Mucosa of descending colon (tissue), 3 donors: ENCODE results near the gene RRP8. TPM values are rescaled to one million over a fixed set of nuclear protein-coding genes. Genes with fewer than 3 reads are reported as not detected.
A peak's percentile ranks its signal among the peaks of the same experiment; 100 is the strongest.

ENCODE experiments used
- ATAC-seq: fragments of 200-7000 bp; cut with Tn5 transposase; one replicate; pipeline ENCODE4 v1.9.1; 2020; ENCODE audit warnings: mild to moderate bottlenecking, moderate library complexity
- DNase-seq, 3 donors: peaks; one replicate each; pipeline ENCODE4 v3.0.0-alpha.2; 2020
- H3K36me3 ChIP-seq: fragments of 200-600 bp; one replicate; pipeline ENCODE4 v1.8.0; 2021; ENCODE audit warnings: low read depth, mild to moderate bottlenecking
- H3K4me1 ChIP-seq: fragments of 200-600 bp; one replicate; pipeline ENCODE4 v1.8.0; 2021; ENCODE audit warnings: low read depth, mild to moderate bottlenecking
- H3K4me3 ChIP-seq: fragments of 200-600 bp; one replicate; pipeline ENCODE4 v1.8.0; 2021; ENCODE audit warnings: mild to moderate bottlenecking
- H3K9me3 ChIP-seq: fragments of 200-600 bp; one replicate; pipeline ENCODE4 v1.8.0; 2021; ENCODE audit warnings: mild to moderate bottlenecking
- intact Hi-C, 2 donors: fragments of 100-400 bp; cut with DNase I in 1 of 2; cut with micrococcal nuclease in 1 of 2; formaldehyde crosslinking; loops; one replicate each; pipeline versions ENCODE4 v1.11.0 to v1.11.1; 2022; cut with DNase I, micrococcal nuclease
- long read RNA-seq, 2 donors: library from polyadenylated mRNA; unstranded; transcript quantifications; one replicate each; pipeline ENCODE4 v2.0.0, GENCODE V29; 2019 to 2021
- total RNA-seq, 3 donors: library from RNA; stranded (reverse); fragmentation: NEBNext Ultra II Directional in 2 of 3; extraction: Animal tissue kit (Norgen Biotek cat#: 25700) in 2 of 3; gene quantifications; one replicate each; pipeline versions ENCODE4 v1.2.1 to v1.2.4, GENCODE V29; 2021 to 2023
- TF ChIP-seq, protein P1 (sequence below): fragments of 200-600 bp; IDR thresholded peaks from one replicate; pipeline ENCODE4 v1.8.0; 2022; ENCODE audit warnings: antibody characterized with exemption, mild to moderate bottlenecking
- donor health status: DM: no; HTN: no; CAD: no; lungs with moderate emphysema.
- donor health status: DM: no; HTN: no; CAD: no.
- donor health status: DM: no; HTN: yes; CAD: no.

The RRP8 gene
- total RNA-seq: 10 to 100 TPM; 20.5 to 33.7 (median 20.7) TPM
- long read RNA-seq, donor 1, full-length matches to known transcripts: 30 of 41 reads
- long read RNA-seq, donor 1, partial matches to known transcripts: 4 of 41 reads
- long read RNA-seq, donor 1, other reads (novel, unspliced or antisense): 7 of 41 reads
- long read RNA-seq, donor 2, full-length matches to known transcripts: 10 of 12 reads
- long read RNA-seq, donor 2, partial matches to known transcripts: 0 of 12 reads
- long read RNA-seq, donor 2, other reads (novel, unspliced or antisense): 2 of 12 reads

GRCh38 chr11:6603287-6604080 is at the start of gene RRP8, which contains the start of gene ILK:
TSS of gene RRP8 (minus strand) at chr11:6603616. CDS start at chr11:6603502, 114 bp downstream.
TSS of gene ILK (plus strand) at chr11:6603774. CDS start at chr11:6604272, 498 bp downstream.
- Histone ChIP-seq H3K4me3 (peak within 1 kb of the TSS; percentile 91), H3K4me1 (peaks cover 35% of the 10 kb centered on the region), H3K36me3 (no peaks in the 10 kb centered on the region), H3K9me3 (no peaks in the 10 kb centered on the region)
- intact Hi-C loops: loop anchor here in 1 of 2 donors (10.0 kb wide), 1 partner anchor 81 kb away; the partner anchor contains the start of gene MRPL17
- TF ChIP-seq, protein P1, sequence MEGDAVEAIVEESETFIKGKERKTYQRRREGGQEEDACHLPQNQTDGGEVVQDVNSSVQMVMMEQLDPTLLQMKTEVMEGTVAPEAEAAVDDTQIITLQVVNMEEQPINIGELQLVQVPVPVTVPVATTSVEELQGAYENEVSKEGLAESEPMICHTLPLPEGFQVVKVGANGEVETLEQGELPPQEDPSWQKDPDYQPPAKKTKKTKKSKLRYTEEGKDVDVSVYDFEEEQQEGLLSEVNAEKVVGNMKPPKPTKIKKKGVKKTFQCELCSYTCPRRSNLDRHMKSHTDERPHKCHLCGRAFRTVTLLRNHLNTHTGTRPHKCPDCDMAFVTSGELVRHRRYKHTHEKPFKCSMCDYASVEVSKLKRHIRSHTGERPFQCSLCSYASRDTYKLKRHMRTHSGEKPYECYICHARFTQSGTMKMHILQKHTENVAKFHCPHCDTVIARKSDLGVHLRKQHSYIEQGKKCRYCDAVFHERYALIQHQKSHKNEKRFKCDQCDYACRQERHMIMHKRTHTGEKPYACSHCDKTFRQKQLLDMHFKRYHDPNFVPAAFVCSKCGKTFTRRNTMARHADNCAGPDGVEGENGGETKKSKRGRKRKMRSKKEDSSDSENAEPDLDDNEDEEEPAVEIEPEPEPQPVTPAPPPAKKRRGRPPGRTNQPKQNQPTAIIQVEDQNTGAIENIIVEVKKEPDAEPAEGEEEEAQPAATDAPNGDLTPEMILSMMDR: no peak
- peak; percentile 95 for ATAC-seq
- peak; percentile 92 to 97 (median 95) for DNase-seq

DNA sequence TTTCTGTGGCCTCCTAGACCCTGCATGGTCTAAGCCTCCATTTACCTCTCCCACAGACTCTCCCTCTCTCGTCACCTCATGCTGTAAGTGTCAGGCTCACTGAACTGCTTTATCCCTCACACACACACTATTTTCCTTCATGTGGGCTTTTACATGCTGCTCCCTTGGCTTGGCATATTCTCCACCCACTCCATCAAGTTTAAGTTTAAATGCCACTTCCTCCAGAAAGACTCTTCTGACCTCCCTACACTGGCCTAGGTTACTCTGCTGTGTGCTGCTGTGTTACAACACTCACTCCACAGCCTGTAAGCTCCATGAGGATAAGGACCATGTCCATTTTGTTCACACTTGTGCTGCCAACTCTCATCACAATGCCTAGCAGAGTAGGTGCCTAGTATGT is 49.7 kb upstream of the RRP8 start:
- H3K9me3 ChIP-seq: no peaks in the 10 kb centered on the region
- DNase-seq (no peak), ATAC-seq (no peak)
- H3K4me3 ChIP-seq: no peak overlapping the region
- H3K36me3 ChIP-seq: no peaks in the 10 kb centered on the region
- H3K4me1 ChIP-seq: no peaks in the 10 kb centered on the region
- TF ChIP-seq, protein P1: no peak
- intact Hi-C loops: no loop called here

GRCh38 chr11:6652182-6652581 is 48.8 kb upstream of the RRP8 start:
- ATAC-seq: no peak
- intact Hi-C loops: no loop called here
- H3K4me1 ChIP-seq: peaks cover 6% of the 10 kb centered on the region

GRCh38 chr11:6650980-6651379 is 47.6 kb upstream of the RRP8 start:
- TF ChIP-seq, protein P1: no peak
- peaks cover 15% of the 10 kb centered on the region for H3K4me1 ChIP-seq
- no peak for DNase-seq

More at GRCh38 chr11:6652182-6652581, 48.8 kb upstream of the RRP8 start:
- Histone ChIP-seq H3K4me3 (no peak overlapping the region), H3K36me3 (no peaks in the 10 kb centered on the region), H3K9me3 (no peaks in the 10 kb centered on the region)
- no peak for DNase-seq
- TF ChIP-seq, protein P1: no peak

DNA sequence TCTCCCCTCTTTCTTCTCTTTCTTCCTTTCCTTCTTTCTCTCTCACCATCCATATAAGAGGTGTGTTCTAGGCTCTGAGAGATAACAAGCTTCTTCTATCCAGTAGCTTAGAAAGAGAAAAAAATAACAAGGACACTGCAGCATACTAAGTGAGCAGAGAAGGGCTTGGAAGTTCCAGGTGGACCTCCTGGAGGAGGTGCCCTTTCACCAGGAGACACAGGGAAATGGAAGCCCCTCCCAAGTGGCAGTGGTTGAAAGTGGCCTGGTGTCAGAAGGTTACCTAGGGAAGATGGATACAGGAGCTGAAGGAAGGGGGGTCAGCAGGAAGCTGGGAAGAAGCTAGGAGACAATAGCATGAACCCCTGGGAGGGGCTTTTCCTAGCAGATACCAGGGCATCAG is 46.7 kb upstream of the RRP8 start:
- DNase-seq (no peak), ATAC-seq (no peak)
- no peaks in the 10 kb centered on the region for H3K9me3 ChIP-seq
- no peak overlapping the region for H3K4me3 ChIP-seq
- H3K36me3 ChIP-seq: no peaks in the 10 kb centered on the region
- intact Hi-C loops: no loop called here
- TF ChIP-seq, protein P1: no peak
- peaks cover 15% of the 10 kb centered on the region for H3K4me1 ChIP-seq

More at GRCh38 chr11:6650980-6651379, 47.6 kb upstream of the RRP8 start:
- no peak for ATAC-seq
- H3K9me3 ChIP-seq: no peaks in the 10 kb centered on the region
- no peak overlapping the region for H3K4me3 ChIP-seq
- intact Hi-C loops: no loop called here
- H3K36me3 ChIP-seq: no peaks in the 10 kb centered on the region
